IMR-90 (cell line): ENCODE results near the gene MBD3L2.

ENCODE experiments used
- CTCF ChIP-seq: conservative IDR thresholded peaks from 2 replicates; pipeline ENCODE4 v1.5.1; 2012; ENCODE audit warnings: mild to moderate bottlenecking, low read depth, low read length, improper control_type of control experiment
- ELK1 ChIP-seq: fragments of 150-350 bp; IDR thresholded peaks from 2 replicates; pipeline ENCODE4 v1.6.1; 2016; ENCODE audit warnings: low read depth, mild to moderate bottlenecking, low read length, moderate library complexity, borderline replicate concordance
- MAZ ChIP-seq: IDR thresholded peaks from 2 replicates; pipeline ENCODE4 v1.6.1; 2012; ENCODE audit warnings: low read depth, mild to moderate bottlenecking, low read length, improper control_type of control experiment, moderate library complexity, borderline replicate concordance
- MXI1 ChIP-seq: IDR thresholded peaks from 2 replicates; pipeline ENCODE4 v1.6.1; 2012; ENCODE audit warnings: low read depth, mild to moderate bottlenecking, low read length, moderate library complexity, borderline replicate concordance
- POLR2A ChIP-seq: IDR thresholded peaks from 2 replicates; pipeline ENCODE4 v1.6.1; 2012; ENCODE audit warnings: mild to moderate bottlenecking, low read depth, low read length
- RAD21 ChIP-seq: IDR thresholded peaks from 2 replicates; pipeline ENCODE4 v1.6.1; 2012; ENCODE audit warnings: low read length, improper control_type of control experiment
- SMC3 ChIP-seq: fragments of 150-350 bp; IDR thresholded peaks from 2 replicates; pipeline ENCODE4 v1.6.1; 2016; ENCODE audit warnings: low read depth, mild to moderate bottlenecking, antibody characterized with exemption, low read length, moderate library complexity
- TF ChIP-seq, protein P1 (sequence below): fragments of 150-350 bp; IDR thresholded peaks from 2 replicates; pipeline ENCODE4 v1.6.1; 2017; ENCODE audit warnings: mild to moderate bottlenecking, antibody characterized with exemption, low read length, low read depth

DNA sequence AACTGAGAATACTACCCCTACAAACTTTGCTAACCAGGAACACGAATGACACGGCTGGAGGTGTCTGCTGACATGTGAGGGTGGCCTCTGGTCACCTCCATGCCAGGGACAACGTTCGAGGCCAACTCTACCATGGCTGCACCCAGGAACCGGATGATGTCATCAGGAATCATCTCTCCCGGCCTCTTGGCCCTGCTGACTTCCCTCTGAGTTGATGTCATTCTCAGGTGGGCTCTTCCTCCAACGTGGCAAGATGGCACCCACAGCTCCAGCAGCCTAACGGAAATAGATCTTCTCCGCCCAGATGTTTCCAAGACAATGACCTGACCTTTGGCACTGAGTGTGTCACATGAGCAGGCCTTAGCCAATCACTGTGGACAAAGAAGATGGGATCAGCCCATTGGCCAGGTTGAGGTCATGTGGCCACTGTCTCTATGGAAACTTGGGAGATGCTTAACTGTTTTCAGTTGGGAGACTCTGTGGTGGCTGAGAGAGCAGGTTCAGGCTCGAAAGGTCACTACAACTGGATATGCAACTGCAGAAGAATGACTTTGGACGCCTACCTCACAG, 42.9 kb upstream of the MBD3L2 start:
- TF ChIP-seq CTCF (no peak), POLR2A (no peak), MAZ (no peak), MXI1 (no peak), ELK1 (no peak), RAD21 (no peak), SMC3 (no peak)
- TF ChIP-seq, protein P1, sequence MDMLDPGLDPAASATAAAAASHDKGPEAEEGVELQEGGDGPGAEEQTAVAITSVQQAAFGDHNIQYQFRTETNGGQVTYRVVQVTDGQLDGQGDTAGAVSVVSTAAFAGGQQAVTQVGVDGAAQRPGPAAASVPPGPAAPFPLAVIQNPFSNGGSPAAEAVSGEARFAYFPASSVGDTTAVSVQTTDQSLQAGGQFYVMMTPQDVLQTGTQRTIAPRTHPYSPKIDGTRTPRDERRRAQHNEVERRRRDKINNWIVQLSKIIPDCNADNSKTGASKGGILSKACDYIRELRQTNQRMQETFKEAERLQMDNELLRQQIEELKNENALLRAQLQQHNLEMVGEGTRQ = no peak
